HEK293 (cell line): ENCODE results near the gene TKTL1.

Experiments used
- HOXC10 ChIP-seq: sonication (generic); formaldehyde crosslinking; IDR thresholded peaks from 2 replicates; pipeline ENCODE4 v1.8.1; 2023; ENCODE audit warnings: mild to moderate bottlenecking, missing genetic modification reagents
- RBAK ChIP-seq: fragments of 450-650 bp; formaldehyde crosslinking; IDR thresholded peaks from 2 replicates; pipeline ENCODE4 v1.5.1; 2016; ENCODE audit warnings: missing biosample characterization, missing genetic modification characterization
- ZBTB21 ChIP-seq: fragments of 450-650 bp; formaldehyde crosslinking; IDR thresholded peaks from 2 replicates; pipeline ENCODE4 v1.5.1; 2017; ENCODE audit warnings: missing biosample characterization, missing genetic modification characterization
- ZNF121 ChIP-seq: fragments of 450-650 bp; formaldehyde crosslinking; IDR thresholded peaks from 2 replicates; pipeline ENCODE4 v1.5.1; 2016; ENCODE audit warnings: missing biosample characterization, missing genetic modification characterization
- ZNF274 ChIP-seq, 2 experiments: fragments of 200-500 bp in 1 of 2; fragments of 450-650 bp in 1 of 2; sonication (Bioruptor generic) in 1 of 2; formaldehyde crosslinking in 1 of 2; IDR thresholded peaks; 2 replicates each; pipeline versions ENCODE4 v1.5.1 to v1.6.1; 2014 to 2016; ENCODE audit warnings: borderline replicate concordance in 1 of 2, inconsistent platforms in 1 of 2, low read length in 1 of 2, missing biosample characterization in 1 of 2, missing genetic modification characterization in 1 of 2
- ZNF335 ChIP-seq: fragments of 450-650 bp; formaldehyde crosslinking; conservative IDR thresholded peaks from 2 replicates; pipeline ENCODE4 v1.5.1; 2016; ENCODE audit warnings: missing biosample characterization, missing genetic modification characterization
- ZNF501 ChIP-seq: fragments of 450-650 bp; formaldehyde crosslinking; IDR thresholded peaks from 2 replicates; pipeline ENCODE4 v1.5.1; 2016; ENCODE audit warnings: missing biosample characterization, missing genetic modification characterization
- TF ChIP-seq, protein P1 (sequence below): fragments of 450-650 bp; formaldehyde crosslinking; IDR thresholded peaks from 2 replicates; pipeline ENCODE4 v1.5.1; 2017; ENCODE audit warnings: missing biosample characterization, missing genetic modification characterization
- TF ChIP-seq, protein P2 (sequence below): fragments of 450-650 bp; formaldehyde crosslinking; IDR thresholded peaks from 2 replicates; pipeline ENCODE4 v1.5.1; 2016; ENCODE audit warnings: missing biosample characterization, missing genetic modification characterization
- TF ChIP-seq, protein P3 (sequence below): fragments of 450-650 bp; formaldehyde crosslinking; IDR thresholded peaks from 2 replicates; pipeline ENCODE4 v1.5.1; 2016; ENCODE audit warnings: missing biosample characterization, missing genetic modification characterization

DNA sequence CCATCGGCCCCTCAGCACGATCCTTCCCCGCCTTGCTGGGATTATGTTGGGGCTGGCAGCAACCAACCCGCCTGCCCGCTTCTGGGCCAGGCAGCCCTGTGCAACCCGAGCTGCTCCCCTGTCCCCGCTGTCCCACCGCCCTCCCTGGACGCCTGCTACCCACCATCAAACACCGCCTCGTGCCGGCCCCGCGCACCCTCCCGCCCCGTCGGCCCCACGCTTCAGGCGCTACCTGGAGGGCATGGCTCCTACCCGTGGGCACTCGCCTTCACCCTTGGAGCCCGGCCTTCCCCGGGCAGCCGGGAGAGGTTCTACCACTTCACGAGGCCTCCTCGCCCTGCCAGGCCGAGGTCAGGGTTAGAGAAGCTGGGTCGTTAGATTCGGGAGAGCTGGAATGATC, 37.0 kb downstream of the TKTL1 start:
- no peak for TF ChIP-seq RBAK (tag by site-specific recombination)
- no peak for TF ChIP-seq ZNF121 (tag by site-specific recombination)
- no peak for TF ChIP-seq ZBTB21 (tag by site-specific recombination)
- TF ChIP-seq HOXC10 (CRISPR knock-in tag): no peak
- TF ChIP-seq, protein P1, sequence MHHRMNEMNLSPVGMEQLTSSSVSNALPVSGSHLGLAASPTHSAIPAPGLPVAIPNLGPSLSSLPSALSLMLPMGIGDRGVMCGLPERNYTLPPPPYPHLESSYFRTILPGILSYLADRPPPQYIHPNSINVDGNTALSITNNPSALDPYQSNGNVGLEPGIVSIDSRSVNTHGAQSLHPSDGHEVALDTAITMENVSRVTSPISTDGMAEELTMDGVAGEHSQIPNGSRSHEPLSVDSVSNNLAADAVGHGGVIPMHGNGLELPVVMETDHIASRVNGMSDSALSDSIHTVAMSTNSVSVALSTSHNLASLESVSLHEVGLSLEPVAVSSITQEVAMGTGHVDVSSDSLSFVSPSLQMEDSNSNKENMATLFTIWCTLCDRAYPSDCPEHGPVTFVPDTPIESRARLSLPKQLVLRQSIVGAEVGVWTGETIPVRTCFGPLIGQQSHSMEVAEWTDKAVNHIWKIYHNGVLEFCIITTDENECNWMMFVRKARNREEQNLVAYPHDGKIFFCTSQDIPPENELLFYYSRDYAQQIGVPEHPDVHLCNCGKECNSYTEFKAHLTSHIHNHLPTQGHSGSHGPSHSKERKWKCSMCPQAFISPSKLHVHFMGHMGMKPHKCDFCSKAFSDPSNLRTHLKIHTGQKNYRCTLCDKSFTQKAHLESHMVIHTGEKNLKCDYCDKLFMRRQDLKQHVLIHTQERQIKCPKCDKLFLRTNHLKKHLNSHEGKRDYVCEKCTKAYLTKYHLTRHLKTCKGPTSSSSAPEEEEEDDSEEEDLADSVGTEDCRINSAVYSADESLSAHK (tag by site-specific recombination): no peak
- no peak for TF ChIP-seq ZNF501
- no peak for TF ChIP-seq ZNF335 (tag by site-specific recombination)
- TF ChIP-seq, protein P2, sequence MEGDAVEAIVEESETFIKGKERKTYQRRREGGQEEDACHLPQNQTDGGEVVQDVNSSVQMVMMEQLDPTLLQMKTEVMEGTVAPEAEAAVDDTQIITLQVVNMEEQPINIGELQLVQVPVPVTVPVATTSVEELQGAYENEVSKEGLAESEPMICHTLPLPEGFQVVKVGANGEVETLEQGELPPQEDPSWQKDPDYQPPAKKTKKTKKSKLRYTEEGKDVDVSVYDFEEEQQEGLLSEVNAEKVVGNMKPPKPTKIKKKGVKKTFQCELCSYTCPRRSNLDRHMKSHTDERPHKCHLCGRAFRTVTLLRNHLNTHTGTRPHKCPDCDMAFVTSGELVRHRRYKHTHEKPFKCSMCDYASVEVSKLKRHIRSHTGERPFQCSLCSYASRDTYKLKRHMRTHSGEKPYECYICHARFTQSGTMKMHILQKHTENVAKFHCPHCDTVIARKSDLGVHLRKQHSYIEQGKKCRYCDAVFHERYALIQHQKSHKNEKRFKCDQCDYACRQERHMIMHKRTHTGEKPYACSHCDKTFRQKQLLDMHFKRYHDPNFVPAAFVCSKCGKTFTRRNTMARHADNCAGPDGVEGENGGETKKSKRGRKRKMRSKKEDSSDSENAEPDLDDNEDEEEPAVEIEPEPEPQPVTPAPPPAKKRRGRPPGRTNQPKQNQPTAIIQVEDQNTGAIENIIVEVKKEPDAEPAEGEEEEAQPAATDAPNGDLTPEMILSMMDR (tag by site-specific recombination): no peak
- TF ChIP-seq, protein P3, sequence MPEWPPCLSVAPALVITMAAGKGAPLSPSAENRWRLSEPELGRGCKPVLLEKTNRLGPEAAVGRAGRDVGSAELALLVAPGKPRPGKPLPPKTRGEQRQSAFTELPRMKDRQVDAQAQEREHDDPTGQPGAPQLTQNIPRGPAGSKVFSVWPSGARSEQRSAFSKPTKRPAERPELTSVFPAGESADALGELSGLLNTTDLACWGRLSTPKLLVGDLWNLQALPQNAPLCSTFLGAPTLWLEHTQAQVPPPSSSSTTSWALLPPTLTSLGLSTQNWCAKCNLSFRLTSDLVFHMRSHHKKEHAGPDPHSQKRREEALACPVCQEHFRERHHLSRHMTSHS (tag by site-specific recombination): no peak
- no peak for TF ChIP-seq ZNF274 (IDR thresholded peaks at IDR 0.05; ENCODE audit: low read length)
- no peak for TF ChIP-seq ZNF274 (tag by site-specific recombination; IDR thresholded peaks at IDR 0.05; ENCODE audit: borderline replicate concordance)
